ENCODE measurements around the gene LGI2. TPM values are rescaled to one million over a fixed set of nuclear protein-coding genes. Genes with fewer than 3 reads are reported as not detected.

Gene LGI2
- total RNA-seq, 1 experiment from 2014 or later = 1.4 TPM

GRCh38 chr4:24975510-24975909, 55.2 kb downstream of the LGI2 start:
- no peaks in the 10 kb centered on the region for H4K20me1 ChIP-seq (ENCODE audit: control insufficient read depth, insufficient read depth, insufficient read length)
- no peak overlapping the region for H3T11ph ChIP-seq (ENCODE audit: low read length)
- H4K5ac ChIP-seq (ENCODE audit: insufficient read length, low read depth, low read length) = no peak overlapping the region
- Mint-ChIP-seq H3K36me3 (ENCODE audit: insufficient read depth in 1 of 3, low read depth in 3 of 3) (no peaks in the 10 kb centered on the region; a peak in 1 of 7 replicates), H3K27ac (no peak overlapping the region), H3K9me3 (no peaks in the 10 kb centered on the region), H3K4me1 (peaks cover 12 to 14% of the 10 kb centered on the region in 2 experiments), H3K27me3 (ENCODE audit: low read depth) (peaks cover 11% of the 10 kb centered on the region), H3K4me3 (no peak overlapping the region)
- H3K27me3 ChIP-seq (ENCODE audit: insufficient read depth, low read length) = no peaks in the 10 kb centered on the region
- no peak overlapping the region for H4K8ac ChIP-seq (replicated peaks; ENCODE audit: insufficient read length, low read depth, low read length)
- no peak overlapping the region for H3K4ac ChIP-seq (ENCODE audit: low read depth, low read length)
- H3K56ac ChIP-seq (ENCODE audit: insufficient read length, low read depth, low read length) = no peak overlapping the region
- DNase-seq = no peak
- no peak overlapping the region for H3K14ac ChIP-seq (ENCODE audit: insufficient read depth, low read length)
- H3K23ac ChIP-seq (ENCODE audit: insufficient read length, low read depth, low read length) = no peak overlapping the region
- no peak for TF ChIP-seq CTCF (conservative IDR thresholded peaks at IDR 0.05)
- H4K91ac ChIP-seq (ENCODE audit: insufficient read length, low read depth, low read length) = no peak overlapping the region
- no CpG with 5 or more reads among the region's 4 CpGs for WGBS (ENCODE audit: extremely low coverage, insufficient read length, low lambda C conversion rate)
- H2BK5ac ChIP-seq (ENCODE audit: insufficient read length, low read length) = no peak overlapping the region
- no peak overlapping the region for H3K18ac ChIP-seq (ENCODE audit: insufficient read length, low read depth, low read length)
- no peak overlapping the region for H2AK5ac ChIP-seq (ENCODE audit: insufficient read length, low read length)
- no peaks in the 10 kb centered on the region for H3K4me1 ChIP-seq (ENCODE audit: insufficient read depth, low read length)
- H2BK120ac ChIP-seq (ENCODE audit: low read depth, low read length, poor library complexity, severe bottlenecking) = no peak overlapping the region
- no peak overlapping the region for H3K4me2 ChIP-seq (ENCODE audit: insufficient read depth, insufficient read length, low read length)
- H2AFZ ChIP-seq (ENCODE audit: low read length) = no peak overlapping the region
- no peaks in the 10 kb centered on the region for H3K79me2 ChIP-seq (ENCODE audit: insufficient read depth, low read length)
- H3K9me3 ChIP-seq (ENCODE audit: control insufficient read depth, low read depth, low read length) = no peaks in the 10 kb centered on the region
- H2BK15ac ChIP-seq (ENCODE audit: low read depth, low read length) = no peak overlapping the region
- H3K79me1 ChIP-seq (ENCODE audit: insufficient read depth, low read depth, low read length, poor library complexity, severe bottlenecking) = no peaks in the 10 kb centered on the region
- H2BK12ac ChIP-seq (ENCODE audit: insufficient read length, low read depth, low read length) = no peak overlapping the region
- no peaks in the 10 kb centered on the region for H3K23me2 ChIP-seq (ENCODE audit: insufficient read length, low read depth, low read length, poor library complexity, severe bottlenecking)
- H2BK20ac ChIP-seq (ENCODE audit: low read depth, low read length, poor library complexity, severe bottlenecking) = no peak overlapping the region
- H3K9ac ChIP-seq (ENCODE audit: extremely low read depth, insufficient read length, low read length) = no peak overlapping the region
- no peak overlapping the region for H3K27ac ChIP-seq (ENCODE audit: insufficient read length, low read depth, low read length)
